ENCODE data around the gene DNAL1. TPM values are rescaled to one million over a fixed set of nuclear protein-coding genes. Genes with fewer than 3 reads are reported as not detected.

Gene DNAL1
- total and polyA plus RNA-seq, 9 of the 15 experiments (the other 6 are each of a cell fraction or from before 2014, with no cell fraction given), result 1.6 to 11.7 (median 4.8) TPM

DNA sequence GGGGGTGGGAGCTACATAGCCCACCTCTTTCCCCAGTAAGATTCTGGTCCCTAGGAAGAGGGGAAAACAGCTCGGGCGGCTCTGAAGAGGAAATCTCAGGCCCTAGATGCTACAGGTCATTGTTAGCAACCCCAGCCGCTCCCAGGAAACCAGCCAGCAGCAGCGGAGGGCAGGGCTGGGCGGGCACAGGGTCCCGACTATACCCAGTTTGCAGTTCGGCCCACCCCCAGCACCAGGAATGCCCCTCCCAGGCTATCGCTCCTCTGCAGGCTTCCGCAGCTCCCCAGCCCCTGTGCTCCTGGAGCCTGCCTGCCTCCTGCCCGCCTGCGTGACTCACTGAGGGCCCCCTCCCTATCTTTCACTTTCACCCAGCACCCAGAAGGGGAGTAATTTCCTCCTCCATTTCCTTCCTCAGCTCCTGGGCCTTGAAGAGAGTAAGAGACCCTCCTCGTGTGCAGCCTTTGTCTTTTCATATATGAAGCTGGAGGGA is 96.6 kb downstream of the DNAL1 start:
- ChIA-PET POLR2A (interaction anchor here (0.6 to 6.8 kb wide), 11 partner anchors 9 to 111 kb away, joined by 3 to 80 read pairs (median 4); a partner anchor contains a TSS), CTCF (ENCODE audit: low intra/inter-chr PET ratio) (no interaction called here)
- Histone ChIP-seq H3K4me1 (replicated peaks in 1 of 2; ENCODE audit: control insufficient read depth in 2 of 2, insufficient read depth in 2 of 2, low read length in 2 of 2) (peaks cover 56 to 78% of the 10 kb centered on the region in 2 experiments), H3K9ac (ENCODE audit: insufficient read depth in 1 of 2, low read depth in 2 of 2, low read length in 2 of 2) (peak overlapping the region; percentile 60 to 86), H2AFZ (ENCODE audit: low read depth, low read length) (peak overlapping the region; percentile 54), H3K9me3 (replicated peaks; ENCODE audit: control insufficient read depth, insufficient read depth, low read depth, low read length) (no peaks in the 10 kb centered on the region), H3K9me1 (ENCODE audit: control insufficient read depth, insufficient read depth, low read length) (no peaks in the 10 kb centered on the region), H3K79me2 (ENCODE audit: control insufficient read depth, insufficient read depth, low read length) (peaks cover 90% of the 10 kb centered on the region), H4K20me1 (replicated peaks; ENCODE audit: control insufficient read depth, insufficient read depth, low read length) (no peaks in the 10 kb centered on the region; the same call in 1 of the 2 replicates), H3K4me3 (peak overlapping the region; percentile 17; the same call in 1 of the 2 replicates), H3K27ac (ENCODE audit: extremely low read depth, low read depth, low read length) (peak overlapping the region; percentile 86), H3K27me3 (ENCODE audit: control insufficient read depth in 2 of 2, insufficient read depth in 2 of 2, low read length in 2 of 2) (no peaks in the 10 kb centered on the region), H3K36me3 (ENCODE audit: control insufficient read depth, insufficient read depth, low read length) (peaks cover 53% of the 10 kb centered on the region; the same call in 2 of the 3 replicates), H3K4me2 (ENCODE audit: insufficient read depth, low read length) (peak overlapping the region; percentile 66)
- 0% methylated on average over 9 of the region's 12 CpGs for WGBS (ENCODE audit: insufficient coverage, low coverage, missing lambda C conversion rate)
- DNase-seq (ENCODE audit: extremely low read depth in 1 of 4, low spot score in 3 of 4) (peak; percentile 90 to 93 (median 92)), ATAC-seq (peak; percentile 82), FAIRE-seq (peak; percentile 98)
- in situ Hi-C loops (cut with MboI) (no loop called here), intact Hi-C loops (cut with micrococcal nuclease) (loop anchor here (2.0 to 5.0 kb wide), 3 partner anchors 13 to 146 kb away; partner anchors contain the start of gene ZNF410)
- no TSS peak for BruUV-seq (replicated peaks)
- TF ChIP-seq RCOR1 (IDR thresholded peaks at IDR 0.05; ENCODE audit: borderline replicate concordance in 1 of 2, low read depth in 2 of 2, low read length in 2 of 2), result peak in 1 of 2 experiments; percentile 23; a peak in 1 of 4 replicates
- peak; percentile 83 for TF ChIP-seq CBFA2T2 (conservative IDR thresholded peaks at IDR 0.05)
- peak; percentile 35 for TF ChIP-seq HNRNPLL (IDR thresholded peaks at IDR 0.05; ENCODE audit: low read depth, low read length, poor library complexity, severe bottlenecking)
- TF ChIP-seq MAZ (CRISPR knock-in tag; conservative IDR thresholded peaks at IDR 0.05 in 1 of 2, IDR thresholded peaks at IDR 0.05 in 1 of 2), result peak; percentile 56 to 94; a peak in 3 of 4 replicates
- TF ChIP-seq, protein P1, sequence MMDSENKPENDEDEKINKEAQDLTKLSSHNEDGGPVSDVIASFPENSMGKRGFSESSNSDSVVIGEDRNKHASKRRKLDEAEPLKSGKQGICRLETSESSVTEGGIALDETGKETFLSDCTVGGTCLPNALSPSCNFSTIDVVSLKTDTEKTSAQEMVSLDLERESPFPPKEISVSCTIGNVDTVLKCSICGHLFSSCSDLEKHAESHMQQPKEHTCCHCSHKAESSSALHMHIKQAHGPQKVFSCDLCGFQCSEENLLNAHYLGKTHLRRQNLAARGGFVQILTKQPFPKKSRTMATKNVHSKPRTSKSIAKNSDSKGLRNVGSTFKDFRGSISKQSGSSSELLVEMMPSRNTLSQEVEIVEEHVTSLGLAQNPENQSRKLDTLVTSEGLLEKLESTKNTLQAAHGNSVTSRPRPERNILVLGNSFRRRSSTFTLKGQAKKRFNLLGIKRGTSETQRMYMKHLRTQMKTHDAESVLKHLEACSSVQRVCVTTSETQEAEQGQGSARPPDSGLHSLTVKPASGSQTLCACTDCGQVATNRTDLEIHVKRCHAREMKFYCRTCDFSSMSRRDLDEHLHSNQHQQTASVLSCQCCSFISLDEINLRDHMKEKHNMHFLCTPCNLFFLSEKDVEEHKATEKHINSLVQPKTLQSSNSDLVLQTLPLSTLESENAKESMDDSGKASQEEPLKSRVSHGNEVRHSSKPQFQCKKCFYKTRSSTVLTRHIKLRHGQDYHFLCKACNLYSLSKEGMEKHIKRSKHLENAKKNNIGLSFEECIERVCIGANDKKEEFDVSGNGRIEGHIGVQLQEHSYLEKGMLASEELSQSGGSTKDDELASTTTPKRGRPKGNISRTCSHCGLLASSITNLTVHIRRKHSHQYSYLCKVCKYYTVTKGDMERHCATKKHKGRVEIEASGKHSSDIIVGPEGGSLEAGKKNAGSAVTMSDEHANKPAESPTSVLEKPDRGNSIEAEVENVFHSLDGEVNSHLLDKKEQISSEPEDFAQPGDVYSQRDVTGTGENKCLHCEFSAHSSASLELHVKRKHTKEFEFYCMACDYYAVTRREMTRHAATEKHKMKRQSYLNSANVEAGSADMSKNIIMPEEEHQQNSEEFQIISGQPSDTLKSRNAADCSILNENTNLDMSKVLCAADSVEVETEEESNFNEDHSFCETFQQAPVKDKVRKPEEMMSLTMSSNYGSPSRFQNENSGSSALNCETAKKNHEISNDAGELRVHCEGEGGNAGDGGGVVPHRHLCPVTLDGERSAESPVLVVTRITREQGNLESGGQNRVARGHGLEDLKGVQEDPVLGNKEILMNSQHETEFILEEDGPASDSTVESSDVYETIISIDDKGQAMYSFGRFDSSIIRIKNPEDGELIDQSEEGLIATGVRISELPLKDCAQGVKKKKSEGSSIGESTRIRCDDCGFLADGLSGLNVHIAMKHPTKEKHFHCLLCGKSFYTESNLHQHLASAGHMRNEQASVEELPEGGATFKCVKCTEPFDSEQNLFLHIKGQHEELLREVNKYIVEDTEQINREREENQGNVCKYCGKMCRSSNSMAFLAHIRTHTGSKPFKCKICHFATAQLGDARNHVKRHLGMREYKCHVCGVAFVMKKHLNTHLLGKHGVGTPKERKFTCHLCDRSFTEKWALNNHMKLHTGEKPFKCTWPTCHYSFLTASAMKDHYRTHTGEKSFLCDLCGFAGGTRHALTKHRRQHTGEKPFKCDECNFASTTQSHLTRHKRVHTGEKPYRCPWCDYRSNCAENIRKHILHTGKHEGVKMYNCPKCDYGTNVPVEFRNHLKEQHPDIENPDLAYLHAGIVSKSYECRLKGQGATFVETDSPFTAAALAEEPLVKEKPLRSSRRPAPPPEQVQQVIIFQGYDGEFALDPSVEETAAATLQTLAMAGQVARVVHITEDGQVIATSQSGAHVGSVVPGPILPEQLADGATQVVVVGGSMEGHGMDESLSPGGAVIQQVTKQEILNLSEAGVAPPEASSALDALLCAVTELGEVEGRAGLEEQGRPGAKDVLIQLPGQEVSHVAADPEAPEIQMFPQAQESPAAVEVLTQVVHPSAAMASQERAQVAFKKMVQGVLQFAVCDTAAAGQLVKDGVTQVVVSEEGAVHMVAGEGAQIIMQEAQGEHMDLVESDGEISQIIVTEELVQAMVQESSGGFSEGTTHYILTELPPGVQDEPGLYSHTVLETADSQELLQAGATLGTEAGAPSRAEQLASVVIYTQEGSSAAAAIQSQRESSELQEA (IDR thresholded peaks at IDR 0.05; ENCODE audit: low read depth), result no peak
- peak; percentile 54 for TF ChIP-seq FOS (IDR thresholded peaks at IDR 0.05; ENCODE audit: extremely low read depth, insufficient read length)
- TF ChIP-seq TEAD4 (IDR thresholded peaks at IDR 0.05; ENCODE audit: low read length), result peak; percentile 82
- TF ChIP-seq TEAD4 (CRISPR knock-in tag; IDR thresholded peaks at IDR 0.05; ENCODE audit: borderline replicate concordance), result no peak
- TF ChIP-seq ETV1 (tag; conservative IDR thresholded peaks at IDR 0.05; ENCODE audit: low read depth), result peak; percentile 64
- peak; percentile 20 for TF ChIP-seq BRD9 (IDR thresholded peaks at IDR 0.05; ENCODE audit: low read depth, partially characterized antibody)
- TF ChIP-seq SOX6 (IDR thresholded peaks at IDR 0.05), result peak; percentile 27; the same call in 1 of the 2 replicates
- peak; percentile 46; the same call in 1 of the 2 replicates for TF ChIP-seq RNF2 (IDR thresholded peaks at IDR 0.05)
- peak; percentile 20; the same call in 1 of the 2 replicates for TF ChIP-seq GATAD2A (IDR thresholded peaks at IDR 0.05)
- TF ChIP-seq ZNF124 (CRISPR knock-in tag; IDR thresholded peaks at IDR 0.05), result no peak
- TF ChIP-seq EGR1 (conservative IDR thresholded peaks at IDR 0.05), result peak; percentile 63
- TF ChIP-seq BHLHE40 (IDR thresholded peaks at IDR 0.05; ENCODE audit: low read length), result peak; percentile 67; the same call in 1 of the 2 replicates

Data from K562 (cell line).